ENCODE data around the gene USP47.

USP47 gene

GRCh38 chr11:11966826-11967668 is 125.3 kb downstream of the USP47 start:
- TF ChIP-seq, protein P1, sequence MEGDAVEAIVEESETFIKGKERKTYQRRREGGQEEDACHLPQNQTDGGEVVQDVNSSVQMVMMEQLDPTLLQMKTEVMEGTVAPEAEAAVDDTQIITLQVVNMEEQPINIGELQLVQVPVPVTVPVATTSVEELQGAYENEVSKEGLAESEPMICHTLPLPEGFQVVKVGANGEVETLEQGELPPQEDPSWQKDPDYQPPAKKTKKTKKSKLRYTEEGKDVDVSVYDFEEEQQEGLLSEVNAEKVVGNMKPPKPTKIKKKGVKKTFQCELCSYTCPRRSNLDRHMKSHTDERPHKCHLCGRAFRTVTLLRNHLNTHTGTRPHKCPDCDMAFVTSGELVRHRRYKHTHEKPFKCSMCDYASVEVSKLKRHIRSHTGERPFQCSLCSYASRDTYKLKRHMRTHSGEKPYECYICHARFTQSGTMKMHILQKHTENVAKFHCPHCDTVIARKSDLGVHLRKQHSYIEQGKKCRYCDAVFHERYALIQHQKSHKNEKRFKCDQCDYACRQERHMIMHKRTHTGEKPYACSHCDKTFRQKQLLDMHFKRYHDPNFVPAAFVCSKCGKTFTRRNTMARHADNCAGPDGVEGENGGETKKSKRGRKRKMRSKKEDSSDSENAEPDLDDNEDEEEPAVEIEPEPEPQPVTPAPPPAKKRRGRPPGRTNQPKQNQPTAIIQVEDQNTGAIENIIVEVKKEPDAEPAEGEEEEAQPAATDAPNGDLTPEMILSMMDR (IDR thresholded peaks at IDR 0.05; ENCODE audit: low read depth, low read length): peak; percentile 92
- TF ChIP-seq POLR2A (IDR thresholded peaks at IDR 0.05; ENCODE audit: extremely low read depth, insufficient read length) (no peak), MYC (IDR thresholded peaks at IDR 0.05; ENCODE audit: low read depth, low read length) (no peak)
- TF ChIP-seq, protein P2, sequence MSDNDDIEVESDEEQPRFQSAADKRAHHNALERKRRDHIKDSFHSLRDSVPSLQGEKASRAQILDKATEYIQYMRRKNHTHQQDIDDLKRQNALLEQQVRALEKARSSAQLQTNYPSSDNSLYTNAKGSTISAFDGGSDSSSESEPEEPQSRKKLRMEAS (IDR thresholded peaks at IDR 0.05; ENCODE audit: low read depth, low read length): no peak
- H3K4me3 ChIP-seq (ENCODE audit: low read depth, low read length): no peak overlapping the region
- peak; percentile 64 for DNase-seq (ENCODE audit: low read depth)

- H3K4me3 ChIP-seq (ENCODE audit: low read depth, low read length): no peak overlapping the region
- no peak for DNase-seq (ENCODE audit: low read depth)
- TF ChIP-seq, protein P1 (IDR thresholded peaks at IDR 0.05; ENCODE audit: low read depth, low read length): no peak
- TF ChIP-seq MYC (IDR thresholded peaks at IDR 0.05; ENCODE audit: low read depth, low read length) (no peak), POLR2A (IDR thresholded peaks at IDR 0.05; ENCODE audit: extremely low read depth, insufficient read length) (no peak)
- TF ChIP-seq, protein P2 (IDR thresholded peaks at IDR 0.05; ENCODE audit: low read depth, low read length): no peak
Measured at GRCh38 chr11:11967669-11968510, 126.1 kb downstream of the USP47 start.

DNA sequence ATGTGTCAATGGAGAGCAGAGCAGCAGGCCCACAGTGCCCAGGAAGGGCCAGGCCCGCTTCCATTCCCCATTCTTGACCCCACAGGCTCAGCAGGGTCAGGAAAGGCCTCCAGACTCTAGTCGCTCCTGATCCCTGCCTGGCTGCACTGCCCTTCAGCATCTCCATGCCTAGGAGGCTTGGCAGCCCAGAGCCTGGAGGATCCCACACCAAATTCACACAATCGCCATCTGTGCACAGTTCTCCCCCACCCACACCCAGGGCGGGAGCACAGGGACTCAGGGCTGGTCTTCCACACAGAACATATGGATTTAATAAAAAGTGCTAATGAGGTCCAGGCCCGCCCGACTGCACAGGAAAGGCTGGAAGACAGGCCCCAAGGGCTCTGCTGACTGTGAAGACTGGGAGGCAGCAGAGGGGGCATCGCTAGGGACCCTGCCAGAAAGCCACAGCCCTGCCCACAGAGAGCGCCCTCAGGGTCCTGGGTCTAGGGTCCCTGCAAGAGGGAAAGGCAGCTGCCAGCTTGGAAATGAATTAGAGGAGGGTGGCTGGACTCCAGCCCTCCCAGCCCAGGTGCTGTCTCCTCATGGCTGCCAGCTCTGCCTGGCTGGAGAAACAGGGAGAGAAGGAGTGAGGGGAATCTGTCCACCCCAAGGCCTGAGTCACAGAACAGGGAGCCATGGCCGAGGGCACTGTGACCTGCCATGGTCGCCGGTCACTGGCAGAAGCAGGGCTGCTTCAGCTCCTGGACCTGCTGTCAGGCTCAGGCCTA is 126.9 kb downstream of the USP47 start:
- TF ChIP-seq MYC (IDR thresholded peaks at IDR 0.05; ENCODE audit: low read depth, low read length) (no peak), POLR2A (IDR thresholded peaks at IDR 0.05; ENCODE audit: extremely low read depth, insufficient read length) (no peak)
- TF ChIP-seq, protein P2 (IDR thresholded peaks at IDR 0.05; ENCODE audit: low read depth, low read length): no peak
- TF ChIP-seq, protein P1 (IDR thresholded peaks at IDR 0.05; ENCODE audit: low read depth, low read length): no peak
- no peak for DNase-seq (ENCODE audit: low read depth)
- no peak overlapping the region for H3K4me3 ChIP-seq (ENCODE audit: low read depth, low read length)

GRCh38 chr11:11969380-11970215 is 127.8 kb downstream of the USP47 start:
- TF ChIP-seq POLR2A (IDR thresholded peaks at IDR 0.05; ENCODE audit: extremely low read depth, insufficient read length) (no peak), MYC (IDR thresholded peaks at IDR 0.05; ENCODE audit: low read depth, low read length) (no peak)
- TF ChIP-seq, protein P1 (IDR thresholded peaks at IDR 0.05; ENCODE audit: low read depth, low read length): no peak
- TF ChIP-seq, protein P2 (IDR thresholded peaks at IDR 0.05; ENCODE audit: low read depth, low read length): no peak
- no peak for DNase-seq (ENCODE audit: low read depth)
- no peak overlapping the region for H3K4me3 ChIP-seq (ENCODE audit: low read depth, low read length)
